AG04450 (cell line): ENCODE results near the gene TMEM145. TPM values are rescaled to one million over a fixed set of nuclear protein-coding genes. Genes with fewer than 3 reads are reported as not detected.
"Not testable (repeated sequence)": the region's sequence is repeated elsewhere in the genome, so short reads cannot be mapped to it uniquely, and the experiment has no call there.

ENCODE experiments used
- CTCF ChIA-PET: fragments of 300-600, 350-600 bp; formaldehyde crosslinking; extraction: SDS; loops from one replicate; lab custom pipeline; 2022; ENCODE audit warnings: antibody characterized with exemption, inconsistent platforms; lab: Charles Lee
- POLR2A ChIA-PET: fragments of 350-600 bp; formaldehyde crosslinking; extraction: SDS; loops from one replicate; lab custom pipeline; 2021; ENCODE audit warnings: antibody characterized with exemption, inconsistent platforms; lab: Yijun Ruan, JAX
- DNase-seq: peaks from one replicate; pipeline ENCODE4 v3.0.0-alpha.2; 2011; ENCODE audit warnings: low read depth, low spot score
- H3K27ac ChIP-seq: one replicate; pipeline ENCODE4 v1.5.1; 2012; ENCODE audit warnings: low read depth, low read length, control low read depth
- H3K27me3 ChIP-seq: one replicate; pipeline ENCODE4 v1.6.0; 2012; ENCODE audit warnings: low read length; ENCODE audit not compliant: control insufficient read depth, insufficient read depth
- H3K4me3 ChIP-seq: 2 replicates; pipeline ENCODE4 v1.5.1; 2011; ENCODE audit warnings: mild to moderate bottlenecking, low read depth, low read length, control low read depth
- H3K9me3 ChIP-seq: 2 replicates; pipeline ENCODE4 v1.5.1; 2012; ENCODE audit warnings: low read length; ENCODE audit not compliant: control insufficient read depth, insufficient read depth
- polyA plus RNA-seq: library from polyadenylated mRNA; depleted of rRNA; stranded (reverse); fragments of >200 nt; gene quantifications from 2 replicates; pipeline ENCODE4 v1.2.3, GENCODE V29; 2011
- TF ChIP-seq, protein P1 (sequence below): IDR thresholded peaks from 2 replicates; pipeline ENCODE4 v1.5.1; 2011; ENCODE audit warnings: low read depth, low read length, control low read depth, inconsistent platforms

The TMEM145 gene
- polyA plus RNA-seq, 1 experiment: not detected

DNA sequence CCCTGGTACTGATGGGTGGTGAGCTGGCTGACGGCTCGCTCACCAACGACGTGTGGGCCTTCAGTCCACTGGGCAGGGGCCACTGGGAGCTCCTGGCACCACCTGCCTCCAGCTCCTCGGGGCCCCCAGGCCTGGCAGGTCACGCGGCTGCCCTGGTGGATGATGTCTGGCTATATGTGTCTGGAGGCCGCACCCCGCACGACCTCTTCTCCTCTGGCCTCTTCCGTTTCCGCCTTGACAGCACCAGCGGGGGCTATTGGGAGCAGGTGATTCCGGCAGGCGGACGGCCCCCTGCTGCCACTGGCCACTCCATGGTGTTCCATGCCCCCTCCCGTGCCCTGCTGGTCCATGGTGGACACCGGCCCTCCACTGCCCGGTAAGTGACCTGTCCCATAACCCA, 22.9 kb downstream of the TMEM145 start:
- H3K27ac ChIP-seq: no peak overlapping the region
- POLR2A ChIA-PET: no interaction called here
- no peaks in the 10 kb centered on the region for H3K27me3 ChIP-seq
- no peaks in the 10 kb centered on the region for H3K9me3 ChIP-seq
- TF ChIP-seq, protein P1, sequence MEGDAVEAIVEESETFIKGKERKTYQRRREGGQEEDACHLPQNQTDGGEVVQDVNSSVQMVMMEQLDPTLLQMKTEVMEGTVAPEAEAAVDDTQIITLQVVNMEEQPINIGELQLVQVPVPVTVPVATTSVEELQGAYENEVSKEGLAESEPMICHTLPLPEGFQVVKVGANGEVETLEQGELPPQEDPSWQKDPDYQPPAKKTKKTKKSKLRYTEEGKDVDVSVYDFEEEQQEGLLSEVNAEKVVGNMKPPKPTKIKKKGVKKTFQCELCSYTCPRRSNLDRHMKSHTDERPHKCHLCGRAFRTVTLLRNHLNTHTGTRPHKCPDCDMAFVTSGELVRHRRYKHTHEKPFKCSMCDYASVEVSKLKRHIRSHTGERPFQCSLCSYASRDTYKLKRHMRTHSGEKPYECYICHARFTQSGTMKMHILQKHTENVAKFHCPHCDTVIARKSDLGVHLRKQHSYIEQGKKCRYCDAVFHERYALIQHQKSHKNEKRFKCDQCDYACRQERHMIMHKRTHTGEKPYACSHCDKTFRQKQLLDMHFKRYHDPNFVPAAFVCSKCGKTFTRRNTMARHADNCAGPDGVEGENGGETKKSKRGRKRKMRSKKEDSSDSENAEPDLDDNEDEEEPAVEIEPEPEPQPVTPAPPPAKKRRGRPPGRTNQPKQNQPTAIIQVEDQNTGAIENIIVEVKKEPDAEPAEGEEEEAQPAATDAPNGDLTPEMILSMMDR: no peak
- no peak overlapping the region for H3K4me3 ChIP-seq
- no peak for DNase-seq
- CTCF ChIA-PET: no interaction called here

DNA sequence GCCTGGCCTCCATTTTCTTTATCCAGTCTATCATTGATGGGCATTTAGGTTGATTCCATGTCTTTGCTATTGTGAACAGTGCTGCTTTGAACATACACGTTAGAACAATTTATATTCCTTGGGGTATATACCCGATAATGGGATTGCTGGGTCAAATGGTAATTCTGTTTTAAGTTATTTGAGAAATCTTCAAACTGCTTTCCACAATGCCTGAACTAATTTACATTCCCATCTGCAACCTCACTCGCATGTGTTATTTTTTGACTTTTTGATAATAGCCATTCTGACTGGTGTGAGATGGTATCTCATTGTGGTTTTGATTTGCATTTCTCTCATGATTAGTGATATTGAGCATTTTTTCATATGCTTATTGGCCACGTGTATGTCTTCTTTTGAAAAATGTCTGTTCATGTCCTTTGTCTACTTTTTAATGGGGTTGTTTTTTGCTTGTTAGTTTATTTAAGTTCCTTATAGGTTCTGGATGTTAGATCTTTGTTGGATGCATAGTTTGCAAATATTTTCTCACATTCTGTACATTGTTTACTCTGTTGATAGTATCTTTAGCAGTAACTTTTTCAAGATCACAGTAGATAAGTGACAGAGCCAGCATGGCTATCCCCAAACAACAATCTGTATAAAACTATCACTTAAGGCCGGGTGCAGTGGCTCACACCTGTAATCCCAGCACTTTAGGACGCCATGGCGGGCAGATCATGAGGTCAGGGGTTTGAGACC, 26.2 kb downstream of the TMEM145 start:
- H3K9me3 ChIP-seq, CTCF ChIA-PET, H3K27me3 ChIP-seq, H3K27ac ChIP-seq, H3K4me3 ChIP-seq, POLR2A ChIA-PET, DNase-seq: not testable (repeated sequence)

DNA sequence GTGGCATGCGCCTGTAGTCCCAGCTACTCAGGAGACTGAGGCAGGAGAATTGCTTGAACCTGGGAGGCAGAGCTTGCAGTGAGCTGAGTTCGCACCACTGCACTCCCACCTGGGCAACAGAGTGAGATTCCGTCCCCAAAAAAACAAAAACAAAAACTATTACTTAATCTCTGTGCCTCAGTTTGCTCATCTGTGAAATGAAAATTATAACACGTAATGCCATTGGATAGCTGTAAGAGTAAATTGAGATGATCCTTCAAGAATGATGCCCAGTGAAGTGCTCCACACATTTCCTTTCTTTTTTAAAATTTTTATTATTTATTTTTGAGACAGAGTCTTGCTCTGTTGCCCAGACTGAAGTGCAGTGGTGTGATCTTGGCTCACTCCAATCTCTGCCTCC, 26.8 kb downstream of the TMEM145 start:
- H3K27me3 ChIP-seq, CTCF ChIA-PET, H3K4me3 ChIP-seq, H3K9me3 ChIP-seq, POLR2A ChIA-PET, H3K27ac ChIP-seq, DNase-seq: not testable (repeated sequence)

DNA sequence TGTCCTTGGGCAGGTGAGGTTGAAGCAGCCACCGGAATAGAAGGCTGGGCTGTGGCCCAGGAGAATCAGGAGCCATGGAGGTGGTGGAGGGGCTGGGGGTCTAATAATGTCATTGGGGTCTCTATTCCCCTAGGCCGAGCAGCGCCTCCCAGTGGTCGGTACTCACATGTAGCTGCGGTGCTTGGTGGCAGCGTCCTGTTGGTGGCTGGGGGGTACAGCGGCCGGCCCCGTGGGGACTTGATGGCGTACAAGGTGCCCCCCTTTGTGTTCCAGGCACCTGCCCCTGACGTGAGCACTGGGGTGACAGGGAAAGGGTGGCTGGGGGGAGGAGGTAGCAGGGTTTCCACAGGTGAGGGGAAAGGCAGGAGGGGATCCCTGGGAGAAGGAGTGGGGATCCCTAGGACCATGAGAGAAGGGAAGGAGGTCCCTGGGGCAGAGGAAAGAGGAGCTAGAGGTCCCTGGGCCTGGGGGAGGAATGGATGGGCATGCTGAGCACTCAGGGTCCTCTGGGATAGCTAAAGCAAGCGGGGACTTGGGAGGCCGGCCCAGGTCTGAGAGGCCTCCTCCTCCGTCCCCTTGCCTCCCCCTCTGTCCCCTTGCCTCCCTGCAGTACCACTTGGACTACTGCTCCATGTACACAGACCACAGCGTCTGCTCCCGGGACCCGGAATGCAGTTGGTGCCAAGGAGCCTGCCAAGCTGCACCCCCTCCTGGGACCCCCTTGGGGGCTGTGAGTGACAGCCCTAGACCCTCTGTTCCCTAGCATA, 30.4 kb downstream of the TMEM145 start:
- no peaks in the 10 kb centered on the region for H3K27me3 ChIP-seq
- ChIA-PET POLR2A (no interaction called here), CTCF (no interaction called here)
- DNase-seq: no peak
- no peak overlapping the region for H3K4me3 ChIP-seq
- no peak overlapping the region for H3K27ac ChIP-seq
- no peaks in the 10 kb centered on the region for H3K9me3 ChIP-seq
- TF ChIP-seq, protein P1: peak; percentile 13; the same call in 1 of the 2 replicates

DNA sequence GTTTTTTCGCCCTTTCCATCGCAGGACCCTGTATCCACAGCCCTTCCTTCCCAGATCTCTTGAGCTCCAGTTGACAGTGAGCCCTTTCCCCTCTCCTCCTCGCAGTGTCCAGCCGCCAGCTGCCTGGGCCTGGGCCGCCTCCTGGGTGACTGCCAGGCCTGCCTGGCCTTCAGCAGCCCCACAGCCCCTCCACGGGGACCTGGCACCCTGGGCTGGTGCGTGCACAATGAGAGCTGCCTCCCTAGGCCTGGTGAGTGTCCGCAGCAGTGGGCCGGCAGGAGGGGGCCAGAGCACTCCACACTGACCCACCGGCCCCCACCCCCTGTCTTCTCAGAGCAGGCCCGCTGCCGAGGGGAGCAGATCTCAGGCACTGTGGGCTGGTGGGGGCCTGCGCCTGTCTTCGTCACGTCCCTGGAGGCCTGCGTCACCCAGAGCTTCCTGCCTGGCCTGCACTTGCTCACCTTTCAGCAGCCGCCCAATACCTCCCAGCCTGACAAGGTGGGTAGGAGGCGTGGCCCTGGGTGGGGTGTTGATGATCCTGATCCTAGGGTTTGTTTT, 31.3 kb downstream of the TMEM145 start:
- TF ChIP-seq, protein P1: no peak
- Histone ChIP-seq H3K27me3 (no peaks in the 10 kb centered on the region), H3K9me3 (no peaks in the 10 kb centered on the region), H3K27ac (no peak overlapping the region), H3K4me3 (no peak overlapping the region)
- ChIA-PET CTCF (interaction anchor here (0.6 kb wide), 1 partner anchor 22 kb away, joined by 3 read pairs; no protein-coding TSS in a partner anchor), POLR2A (no interaction called here)
- no peak for DNase-seq
